ENCODE results near the gene PIGL. TPM values are rescaled to one million over a fixed set of nuclear protein-coding genes. Genes with fewer than 3 reads are reported as not detected.
A peak's percentile ranks its signal among the peaks of the same experiment; 100 is the strongest.
"Not testable (repeated sequence)": the region's sequence is repeated elsewhere in the genome, so short reads cannot be mapped to it uniquely, and the experiment has no call there.

The PIGL gene
- total RNA-seq: 10 to 100 TPM; 38.4 to 53.4 TPM
- long read RNA-seq, partial matches to known transcripts: 0 of 11 reads
- long read RNA-seq, other reads (novel, unspliced or antisense): 6 of 11 reads

- intact Hi-C loops (cut with DNase I, micrococcal nuclease): no loop called here
- DNase-seq: peak; percentile 89 to 92
- ATAC-seq: peak; percentile 64
Measured at GRCh38 chr17:16217002-16217635, at the start of gene PIGL. PIGL (plus strand) TSS chr17:16217210; CDS start chr17:16217227, 17 bp downstream.

GRCh38 chr17:16171613-16172012 is 45.4 kb upstream of the PIGL start:
- no peak for DNase-seq
- intact Hi-C loops (cut with DNase I, micrococcal nuclease): no loop called here
- ATAC-seq: peak; percentile 74

GRCh38 chr17:16178836-16179235 is 38.2 kb upstream of the PIGL start:
- ATAC-seq: no peak
- intact Hi-C loops (cut with DNase I, micrococcal nuclease): no loop called here
- DNase-seq: no peak

- DNase-seq (no peak), ATAC-seq (no peak)
- intact Hi-C loops (cut with DNase I, micrococcal nuclease): no loop called here
Measured at GRCh38 chr17:16181581-16181980, 35.4 kb upstream of the PIGL start.

GRCh38 chr17:16187642-16188041 is 29.4 kb upstream of the PIGL start:
- ATAC-seq: no peak
- DNase-seq: no peak
- intact Hi-C loops (cut with DNase I, micrococcal nuclease): no loop called here

- DNase-seq: no peak
- intact Hi-C loops (cut with DNase I, micrococcal nuclease): no loop called here
- ATAC-seq: no peak
Measured at GRCh38 chr17:16189791-16190348, 27.1 kb upstream of the PIGL start.

- DNase-seq (no peak), ATAC-seq (no peak)
- intact Hi-C loops (cut with DNase I, micrococcal nuclease): no loop called here
Measured at GRCh38 chr17:16190703-16191360, 26.2 kb upstream of the PIGL start.

- intact Hi-C loops (cut with DNase I, micrococcal nuclease): no loop called here
- no peak for ATAC-seq
- no peak for DNase-seq
Measured at GRCh38 chr17:16191604-16192003, 25.4 kb upstream of the PIGL start.

GRCh38 chr17:16194307-16194835 is 22.6 kb upstream of the PIGL start:
- ATAC-seq; intact Hi-C loops (cut with DNase I, micrococcal nuclease): not testable (repeated sequence)

GRCh38 chr17:16197276-16197675 is 19.7 kb upstream of the PIGL start:
- intact Hi-C loops (cut with DNase I, micrococcal nuclease): no loop called here
- DNase-seq: no peak
- no peak for ATAC-seq

More at GRCh38 chr17:16194307-16194835, 22.6 kb upstream of the PIGL start:
- DNase-seq: not testable (repeated sequence)

- DNase-seq: no peak
- intact Hi-C loops (cut with DNase I, micrococcal nuclease): no loop called here
- peak; percentile 27 for ATAC-seq
Measured at GRCh38 chr17:16199093-16199492, 17.9 kb upstream of the PIGL start.

GRCh38 chr17:16201693-16202131 is 15.3 kb upstream of the PIGL start:
- intact Hi-C loops (cut with DNase I, micrococcal nuclease); ATAC-seq; DNase-seq: not testable (repeated sequence)

GRCh38 chr17:16202554-16203500 is 14.2 kb upstream of the PIGL start:
- ATAC-seq: peak; percentile 61
- intact Hi-C loops (cut with DNase I, micrococcal nuclease); DNase-seq: not testable (repeated sequence)

GRCh38 chr17:16204763-16205162 is 12.2 kb upstream of the PIGL start:
- intact Hi-C loops (cut with DNase I, micrococcal nuclease); ATAC-seq: not testable (repeated sequence)

GRCh38 chr17:16211590-16211989 is 5.4 kb upstream of the PIGL start:
- intact Hi-C loops (cut with DNase I, micrococcal nuclease): no loop called here
- ATAC-seq: no peak

More at GRCh38 chr17:16204763-16205162, 12.2 kb upstream of the PIGL start:
- not testable (repeated sequence) for DNase-seq

GRCh38 chr17:16212793-16213192 is 4.2 kb upstream of the PIGL start:
- intact Hi-C loops (cut with DNase I, micrococcal nuclease): no loop called here
- ATAC-seq: no peak
- no peak for DNase-seq

More at GRCh38 chr17:16211590-16211989, 5.4 kb upstream of the PIGL start:
- DNase-seq: no peak

GRCh38 chr17:16214190-16215001 is 2.6 kb upstream of the PIGL start:
- ATAC-seq: no peak
- no peak for DNase-seq
- intact Hi-C loops (cut with DNase I, micrococcal nuclease): no loop called here

GRCh38 chr17:16215002-16215272 is 2.1 kb upstream of the PIGL start:
- ATAC-seq (peak; percentile 54), DNase-seq (peak in 1 of 2 donors; percentile 70)
- intact Hi-C loops (cut with DNase I, micrococcal nuclease): no loop called here
